Nephron progenitor cell (in vitro differentiated cells): ENCODE measurements around the gene ZC3H12A.

Experiments used
- DNase-seq: peaks from one replicate; pipeline ENCODE4 v3.0.0; 2021
- H3K27ac Mint-ChIP-seq: 2 replicates; pipeline ENCODE4 v1.8.0; 2021; ENCODE audit warnings: mild to moderate bottlenecking, moderate library complexity, mixed read lengths
- H3K27me3 Mint-ChIP-seq: 2 replicates; pipeline ENCODE4 v1.8.0; 2021; ENCODE audit warnings: mild to moderate bottlenecking, low read depth, mixed read lengths; ENCODE audit not compliant: poor library complexity
- H3K36me3 Mint-ChIP-seq: 2 replicates; pipeline ENCODE4 v1.8.0; 2021; ENCODE audit warnings: low read depth, mixed read lengths
- H3K4me1 Mint-ChIP-seq: 2 replicates; pipeline ENCODE4 v1.8.0; 2021; ENCODE audit warnings: mixed read lengths
- H3K4me3 Mint-ChIP-seq: 2 replicates; pipeline ENCODE4 v1.8.0; 2021; ENCODE audit warnings: mild to moderate bottlenecking, moderate library complexity, mixed read lengths
- H3K9me3 Mint-ChIP-seq: 2 replicates; pipeline ENCODE4 v1.8.0; 2021; ENCODE audit warnings: mild to moderate bottlenecking, moderate library complexity, mixed read lengths
- CTCF ChIP-seq: fragments of 200-600 bp; sonication (generic); IDR thresholded peaks from 2 replicates; pipeline ENCODE4 v1.5.0; 2021; ENCODE audit warnings: antibody characterized with exemption

The ZC3H12A gene

GRCh38 chr1:37480581-37481288, 6.4 kb downstream of the ZC3H12A start:
- peaks cover 5% of the 10 kb centered on the region for H3K27me3 Mint-ChIP-seq

GRCh38 chr1:37481289-37482003, 7.1 kb downstream of the ZC3H12A start:
- Mint-ChIP-seq H3K27ac (no peak overlapping the region), H3K27me3 (peaks cover 5% of the 10 kb centered on the region), H3K4me1 (peaks cover 24% of the 10 kb centered on the region), H3K36me3 (peaks cover 5% of the 10 kb centered on the region), H3K4me3 (no peak overlapping the region), H3K9me3 (no peaks in the 10 kb centered on the region)
- DNase-seq, result no peak
- TF ChIP-seq CTCF, result no peak

More at GRCh38 chr1:37480581-37481288, 6.4 kb downstream of the ZC3H12A start:
- Mint-ChIP-seq H3K27ac (no peak overlapping the region), H3K9me3 (no peaks in the 10 kb centered on the region), H3K36me3 (peaks cover 5% of the 10 kb centered on the region), H3K4me1 (peaks cover 30% of the 10 kb centered on the region), H3K4me3 (no peak overlapping the region)
- TF ChIP-seq CTCF, result no peak
- no peak for DNase-seq

- no peak for DNase-seq
- peaks cover 20% of the 10 kb centered on the region for H3K4me1 Mint-ChIP-seq
- peaks cover 5% of the 10 kb centered on the region for H3K36me3 Mint-ChIP-seq
- TF ChIP-seq CTCF, result no peak
- H3K4me3 Mint-ChIP-seq, result no peak overlapping the region
- H3K9me3 Mint-ChIP-seq, result no peaks in the 10 kb centered on the region
- no peak overlapping the region for H3K27ac Mint-ChIP-seq
- H3K27me3 Mint-ChIP-seq, result peaks cover 5% of the 10 kb centered on the region
These were observed 7.8 kb downstream of the ZC3H12A start for GRCh38 chr1:37482004-37482785.

GRCh38 chr1:37482796-37483744, 8.7 kb downstream of the ZC3H12A start:
- Mint-ChIP-seq H3K27me3 (peaks cover 4% of the 10 kb centered on the region), H3K4me3 (no peak overlapping the region)

More at GRCh38 chr1:37482796-37483744, 8.7 kb downstream of the ZC3H12A start:
- Mint-ChIP-seq H3K9me3 (no peaks in the 10 kb centered on the region), H3K36me3 (peaks cover 10% of the 10 kb centered on the region), H3K4me1 (peaks cover 15% of the 10 kb centered on the region), H3K27ac (no peak overlapping the region)
- no peak for TF ChIP-seq CTCF
- DNase-seq, result no peak
